Adrenal gland (tissue), 12 donors: ENCODE data around the gene PITPNB. TPM values are rescaled to one million over a fixed set of nuclear protein-coding genes. Genes with fewer than 3 reads are reported as not detected.

ENCODE experiments used
- DNase-seq, 7 donors: peaks; one replicate each; pipeline ENCODE4 v3.0.0-alpha.2; 2019 to 2020
- H3K27ac ChIP-seq, 5 donors: fragments of 200-600 bp; sonication (generic) in 4 of 5; 1 replicate in 3 of 5; 2 replicates in 2 of 5; pipeline versions ENCODE4 v1.5.1 to v1.8.0; 2016 to 2020; ENCODE audit warnings: mild to moderate bottlenecking in 1 of 5
- H3K27me3 ChIP-seq: fragments of 200-600 bp; 2 replicates; pipeline ENCODE4 v1.8.0; 2021
- H3K36me3 ChIP-seq, 2 donors: fragments of 200-600 bp; replicated peaks in 1 of 2; 1 replicate in 1 of 2; 2 replicates in 1 of 2; pipeline versions ENCODE4 v1.5.1 to v1.8.0; 2018 to 2022
- H3K4me1 ChIP-seq, 2 donors: fragments of 200-600 bp; replicated peaks in 1 of 2; 1 replicate in 1 of 2; 2 replicates in 1 of 2; pipeline versions ENCODE4 v1.5.1 to v1.8.0; 2018 to 2021
- H3K4me3 ChIP-seq, 4 donors: fragments of 200-600 bp; sonication (generic) in 3 of 4; one replicate each; pipeline ENCODE4 v1.5.1; 2016 to 2018
- H3K9me3 ChIP-seq, 3 donors: fragments of 200-600 bp; sonication (generic) in 1 of 3; replicated peaks in 1 of 3; 1 replicate in 2 of 3; 2 replicates in 1 of 3; pipeline versions ENCODE4 v1.5.1 to v1.8.0; 2016 to 2021
- CTCF ChIP-seq, 6 experiments: fragments of 450-650 bp in 4 of 6; fragments of 200-600 bp in 2 of 6; sonication (generic) in 1 of 6; IDR thresholded peaks; 1 replicate in 5 of 6; 2 replicates in 1 of 6; pipeline versions ENCODE4 v1.5.1 to v1.8.0; 2016 to 2021; ENCODE audit warnings: antibody characterized with exemption in 6 of 6, mild to moderate bottlenecking in 2 of 6, moderate library complexity in 1 of 6
- POLR2A ChIP-seq, 2 donors: fragments of 450-650 bp; IDR thresholded peaks; one replicate each; pipeline ENCODE4 v1.6.1; 2017; ENCODE audit warnings: antibody characterized with exemption in 2 of 2, mild to moderate bottlenecking in 2 of 2, moderate library complexity in 1 of 2
- WGBS, 4 donors: extraction: QIAGEN DNeasy Blood & Tissue Kit in 2 of 4; methylation state at CpG; one replicate each; pipeline versions ENCODE4 v1.1.5 to v1.1.7; 2013 to 2017; 5-methylcytosine and 5-hydroxymethylcytosine counted together
- intact Hi-C, 2 donors: fragments of 100-400 bp; cut with DNase I; formaldehyde crosslinking; loops; one replicate each; pipeline versions ENCODE4 v1.14.1 to v1.15.0; 2022 to 2023
- polyA plus RNA-seq, 3 donors: library from polyadenylated mRNA; stranded (reverse); fragments of 200-250 nt in 2 of 3; fragments of 350-450 nt in 1 of 3; fragmentation: Illumina TruSeq in 1 of 3; extraction: RNeasy Lipid Tissue Mini Kit (QIAGEN cat#74804) in 1 of 3; gene quantifications; one replicate each; pipeline ENCODE4 v1.2.3, GENCODE V29; 2013 to 2014
- total RNA-seq, 9 donors: library from RNA; depleted of rRNA in 4 of 9; stranded (reverse); fragments of >200 nt in 4 of 9; fragments of 120-200 nt in 1 of 9; fragmentation: NEBNext Ultra II Directional in 1 of 9; extraction: Animal tissue kit (Norgen Biotek cat#: 25700) in 1 of 9; gene quantifications; one replicate each; pipeline versions ENCODE4 v1.1.0 to v1.2.4, GENCODE V29; 2013 to 2023
- donor health status: healthy with polysubstance abuse.
- donor health status: Bipolar disorder and iron deficiency.
- donor health status: DM: yes; HTN: yes; CAD: no.
- donor health status: DM: no; HTN: no; CAD: no.
- donor health status: DM: no; HTN: no; CAD: no.
- donor health status: DM: yes; HTN: yes; CAD: no.

The PITPNB gene
- total and polyA plus RNA-seq, 12 donors, result 16.8 to 69.0 (median 27.6) TPM

DNA sequence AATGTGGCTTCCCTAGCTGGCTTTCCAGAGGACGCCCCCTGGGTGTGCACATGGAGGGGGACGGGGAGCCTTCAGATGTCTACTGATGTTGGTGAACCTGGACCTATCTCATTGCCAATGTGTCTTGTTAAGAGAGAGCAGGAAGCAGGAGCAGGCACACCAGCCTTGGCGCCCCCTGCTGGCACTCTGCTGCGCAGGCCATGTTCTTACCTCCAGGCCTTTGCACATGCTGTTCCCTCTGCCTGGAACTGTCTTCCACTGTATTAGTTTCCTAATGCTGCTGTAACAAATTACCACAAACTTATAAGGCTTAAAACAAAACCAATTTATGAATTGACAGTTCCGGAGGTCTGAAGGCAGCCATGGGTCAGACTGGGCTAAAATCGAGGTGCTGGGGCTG is 93.9 kb downstream of the PITPNB start:
- no peak for DNase-seq
- no peak overlapping the region for H3K27ac ChIP-seq
- WGBS, 4 donors, result 92 to 94% (median 93%) methylated on average over 2 to 6 of the region's 6 CpGs
- H3K9me3 ChIP-seq, result no peaks in the 10 kb centered on the region
- H3K36me3 ChIP-seq, result no peaks in the 10 kb centered on the region
- H3K4me3 ChIP-seq, result no peak overlapping the region
- H3K4me1 ChIP-seq, result no peaks in the 10 kb centered on the region
- H3K27me3 ChIP-seq, result no peaks in the 10 kb centered on the region
- TF ChIP-seq CTCF (IDR thresholded peaks at IDR 0.05) (peak in 1 of 6 experiments; percentile 14), POLR2A (IDR thresholded peaks at IDR 0.05) (no peak)
- intact Hi-C loops, result no loop called here

DNA sequence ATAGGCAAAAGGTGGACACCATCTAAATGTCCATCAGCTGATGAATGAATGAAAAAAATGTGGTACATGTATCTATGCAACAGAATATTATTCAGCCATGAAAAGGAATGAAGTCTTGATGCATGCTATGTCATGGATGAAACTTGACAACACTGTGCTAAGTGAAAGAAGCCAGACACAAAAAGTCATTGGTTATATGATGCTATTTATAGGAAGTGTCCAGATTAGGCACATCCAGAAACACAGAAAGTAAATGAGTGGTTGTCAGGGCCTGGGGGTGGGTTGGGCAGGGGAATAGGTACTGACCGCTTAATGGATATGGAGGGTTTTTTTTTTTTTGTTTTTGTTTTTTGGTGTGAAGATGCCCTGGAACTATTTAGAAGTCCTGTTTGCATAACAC is 95.8 kb downstream of the PITPNB start:
- TF ChIP-seq POLR2A (IDR thresholded peaks at IDR 0.05), result no peak
- TF ChIP-seq CTCF (IDR thresholded peaks at IDR 0.05), result no peak
- Histone ChIP-seq H3K4me1 (no peaks in the 10 kb centered on the region), H3K27me3 (no peaks in the 10 kb centered on the region), H3K4me3 (no peak overlapping the region), H3K36me3 (no peaks in the 10 kb centered on the region), H3K27ac (no peak overlapping the region), H3K9me3 (no peaks in the 10 kb centered on the region)
- 94 to 100% (median 98%) methylated on average over 1 of the region's 1 CpG for WGBS, 4 donors
- no peak for DNase-seq
- intact Hi-C loops, result no loop called here

GRCh38 chr22:27820896-27821866 is 97.9 kb downstream of the PITPNB start:
- 83 to 85% (median 84%) methylated on average over 18 to 22 of the region's 22 CpGs for WGBS, 4 donors
- Histone ChIP-seq H3K4me1 (no peaks in the 10 kb centered on the region), H3K36me3 (no peaks in the 10 kb centered on the region), H3K27ac (no peak overlapping the region), H3K4me3 (no peak overlapping the region), H3K27me3 (no peaks in the 10 kb centered on the region), H3K9me3 (no peaks in the 10 kb centered on the region)
- DNase-seq, result no peak
- TF ChIP-seq POLR2A (IDR thresholded peaks at IDR 0.05), result no peak
- no peak for TF ChIP-seq CTCF (IDR thresholded peaks at IDR 0.05)
- intact Hi-C loops, result no loop called here

DNA sequence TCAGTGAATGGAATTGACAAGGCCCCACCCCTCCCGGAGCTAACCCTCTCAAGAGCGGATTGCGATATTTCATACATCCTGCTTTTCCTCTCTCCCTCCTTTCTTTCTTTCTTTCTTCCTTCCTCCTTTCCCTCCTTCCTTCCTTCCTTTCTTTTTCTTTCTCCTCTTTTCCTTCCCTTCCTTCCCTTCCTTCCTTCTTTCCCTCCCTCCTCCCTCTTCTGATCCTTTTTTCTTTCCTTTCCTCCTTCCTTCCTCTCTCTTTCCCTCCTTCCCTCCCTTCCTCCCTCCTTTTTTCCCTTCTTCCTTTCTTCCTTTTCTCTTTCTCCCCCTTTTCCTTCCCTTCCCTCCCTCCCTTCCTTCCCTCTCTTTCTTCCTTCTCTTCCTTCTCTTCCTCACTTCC is 102.5 kb downstream of the PITPNB start:
- Histone ChIP-seq H3K36me3 (no peaks in the 10 kb centered on the region), H3K4me1 (no peaks in the 10 kb centered on the region), H3K27ac (no peak overlapping the region), H3K27me3 (no peaks in the 10 kb centered on the region), H3K9me3 (no peaks in the 10 kb centered on the region), H3K4me3 (no peak overlapping the region)
- intact Hi-C loops, result no loop called here
- WGBS, 4 donors, result 83 to 97% (median 83%) methylated on average over 3 of the region's 3 CpGs
- TF ChIP-seq CTCF (IDR thresholded peaks at IDR 0.05), result no peak
- TF ChIP-seq POLR2A (IDR thresholded peaks at IDR 0.05), result no peak
- no peak for DNase-seq
